Endothelial cell of umbilical vein (primary cell): ENCODE measurements around the gene CAT.

Experiments
- CTCF ChIP-seq, 2 donors: IDR thresholded peaks; 1 replicate in 1 of 2; 2 replicates in 1 of 2; pipeline ENCODE4 v1.5.1; 2011; ENCODE audit warnings: low read length in 2 of 2, mild to moderate bottlenecking in 2 of 2, moderate library complexity in 2 of 2, control low read depth in 1 of 2, inconsistent platforms in 1 of 2, low read depth in 1 of 2; ENCODE audit not compliant: insufficient read depth in 1 of 2; ENCODE audit errors: extremely low read depth in 1 of 2
- POLR2A ChIP-seq: IDR thresholded peaks from 2 replicates; pipeline ENCODE4 v1.6.1; 2012; ENCODE audit warnings: low read depth, mild to moderate bottlenecking, control low read depth, low read length
- POLR2AphosphoS5 ChIP-seq: IDR thresholded peaks from 2 replicates; pipeline ENCODE4 v1.6.1; 2012; ENCODE audit warnings: low read depth, mild to moderate bottlenecking, control low read depth, low read length, moderate library complexity; ENCODE audit not compliant: insufficient read depth

GRCh38 chr11:34516247-34517040 is 77.7 kb downstream of the CAT start:
- TF ChIP-seq CTCF (IDR thresholded peaks at IDR 0.05; ENCODE audit: extremely low read depth in 1 of 2, insufficient read depth in 1 of 2, low read depth in 1 of 2, low read length in 2 of 2) (no peak), POLR2AphosphoS5 (no peak), POLR2A (no peak)
